ENCODE results near the gene HBB.

Gene HBB

GRCh38 chr11:5224538-5225479 lies 2.1 kb downstream of the HBB start:
- no peak for DNase-seq

- no peak for DNase-seq
Observed at GRCh38 chr11:5223686-5224085, 3.2 kb downstream of the HBB start.

GRCh38 chr11:5223146-5223545 lies 3.7 kb downstream of the HBB start:
- DNase-seq = no peak

GRCh38 chr11:5210376-5210885 lies 16.4 kb downstream of the HBB start:
- no peak for DNase-seq

GRCh38 chr11:5204787-5205186 lies 22.1 kb downstream of the HBB start:
- DNase-seq = peak; percentile 8 to 25

- DNase-seq = no peak
Observed at GRCh38 chr11:5203366-5203765, 23.5 kb downstream of the HBB start.

- DNase-seq = no peak
Observed at GRCh38 chr11:5200582-5200981, 26.3 kb downstream of the HBB start, which contains the start of gene OR51V1. Gene OR51V1 (minus strand): TSS chr11:5200682. CDS start chr11:5200682, 0 bp downstream.

GRCh38 chr11:5198285-5198684 lies 28.6 kb downstream of the HBB start:
- no peak for DNase-seq

- DNase-seq = no peak
Observed at GRCh38 chr11:5197536-5197935, 29.3 kb downstream of the HBB start.

- DNase-seq = no peak
Observed at GRCh38 chr11:5196731-5197130, 30.1 kb downstream of the HBB start.

- DNase-seq = no peak
Observed at GRCh38 chr11:5196067-5196466, 30.8 kb downstream of the HBB start.

- no peak for DNase-seq
Observed at GRCh38 chr11:5192738-5193137, 34.1 kb downstream of the HBB start.

GRCh38 chr11:5188201-5188600 lies 38.7 kb downstream of the HBB start:
- DNase-seq = no peak

- no peak for DNase-seq
Observed at GRCh38 chr11:5178046-5178837, 48.6 kb downstream of the HBB start.
